Measurements from ENCODE around the gene EXPH5.

Gene EXPH5

DNA sequence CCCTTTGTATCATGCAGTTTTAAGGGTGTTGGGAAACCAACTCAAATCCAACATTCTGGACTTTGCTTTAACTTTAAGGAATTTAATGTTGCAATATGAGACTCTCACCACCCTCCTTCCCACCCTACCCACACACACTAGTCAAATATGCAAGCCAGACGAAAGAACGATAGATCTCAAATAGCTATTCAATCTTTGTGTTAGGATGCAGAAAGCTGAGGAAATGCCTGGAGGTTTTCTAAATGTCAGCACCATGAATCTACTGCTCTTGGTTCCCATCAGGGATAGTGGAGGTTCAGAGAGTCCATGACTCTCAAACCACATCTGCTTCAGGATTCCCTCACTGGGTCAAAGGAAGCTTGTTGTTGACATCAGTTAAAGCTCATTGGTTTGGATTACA, 33.7 kb downstream of the EXPH5 start:
- DNase-seq = no peak

- DNase-seq = no peak
Observed at GRCh38 chr11:108559340-108559739, 34.2 kb downstream of the EXPH5 start.

DNA sequence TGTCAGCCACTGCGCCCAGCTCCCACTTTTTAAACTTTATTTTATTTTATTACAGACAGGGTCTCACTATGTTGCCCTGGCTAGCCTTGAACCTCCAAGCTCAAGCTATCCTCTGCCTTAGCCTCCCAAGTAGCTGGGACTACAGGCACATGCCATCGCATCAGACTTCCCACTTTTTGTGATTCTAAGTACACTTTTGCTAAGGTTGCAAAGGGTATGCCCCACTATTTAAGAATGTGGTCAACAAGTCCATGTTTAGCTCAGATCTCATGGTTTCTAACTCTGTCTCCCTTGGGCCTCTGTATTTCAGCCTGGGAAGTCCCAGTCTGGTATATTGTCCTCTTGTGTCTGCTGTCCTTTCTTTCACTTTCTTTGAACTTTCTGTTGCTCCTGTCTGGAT, 35.3 kb downstream of the EXPH5 start:
- no peak for DNase-seq

GRCh38 chr11:108556019-108556418, 37.5 kb downstream of the EXPH5 start:
- DNase-seq = no peak

DNA sequence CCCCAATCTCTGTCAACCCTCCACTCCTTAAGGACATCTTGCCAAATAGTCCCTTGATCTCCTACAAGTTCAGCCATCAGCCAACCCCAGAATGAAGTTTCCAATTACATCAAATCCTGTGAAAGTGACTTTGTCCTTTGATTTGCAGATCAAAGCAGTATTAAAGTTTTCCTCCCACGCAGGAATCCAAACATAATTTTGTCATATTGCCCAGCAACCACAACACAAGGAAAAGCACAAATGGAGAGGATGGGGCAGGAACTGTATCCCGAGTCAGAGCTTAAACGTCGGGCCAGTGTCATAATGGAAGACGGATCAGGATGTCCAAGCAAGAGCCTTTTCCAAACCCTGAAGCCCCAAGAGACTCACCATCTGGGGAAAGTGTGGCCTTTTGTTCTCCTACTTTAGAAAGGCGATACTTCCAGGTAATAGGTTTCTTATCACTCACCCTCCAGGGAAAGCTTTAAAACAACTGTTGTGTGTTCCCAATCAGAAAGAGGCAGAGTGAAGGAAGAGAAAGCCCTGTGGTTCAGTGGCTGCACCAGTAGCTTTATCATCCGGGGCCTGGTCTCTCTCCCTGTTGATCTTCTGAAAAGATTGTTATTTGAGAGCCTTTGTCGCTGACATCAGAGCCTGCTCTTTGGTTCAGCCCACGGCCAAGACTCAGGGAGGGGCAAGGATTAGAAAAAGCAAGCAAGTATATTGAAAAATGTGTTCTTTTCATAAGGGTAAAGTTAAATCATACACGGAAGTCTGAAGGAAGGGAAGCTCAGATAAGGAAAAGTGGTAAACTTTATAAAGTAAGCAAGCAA, 41.7 kb downstream of the EXPH5 start:
- no peak for DNase-seq

- no peak for DNase-seq
Observed at GRCh38 chr11:108549319-108549885, 44.2 kb downstream of the EXPH5 start.

- no peak for DNase-seq
Observed at GRCh38 chr11:108545909-108546501, 47.6 kb downstream of the EXPH5 start.

DNA sequence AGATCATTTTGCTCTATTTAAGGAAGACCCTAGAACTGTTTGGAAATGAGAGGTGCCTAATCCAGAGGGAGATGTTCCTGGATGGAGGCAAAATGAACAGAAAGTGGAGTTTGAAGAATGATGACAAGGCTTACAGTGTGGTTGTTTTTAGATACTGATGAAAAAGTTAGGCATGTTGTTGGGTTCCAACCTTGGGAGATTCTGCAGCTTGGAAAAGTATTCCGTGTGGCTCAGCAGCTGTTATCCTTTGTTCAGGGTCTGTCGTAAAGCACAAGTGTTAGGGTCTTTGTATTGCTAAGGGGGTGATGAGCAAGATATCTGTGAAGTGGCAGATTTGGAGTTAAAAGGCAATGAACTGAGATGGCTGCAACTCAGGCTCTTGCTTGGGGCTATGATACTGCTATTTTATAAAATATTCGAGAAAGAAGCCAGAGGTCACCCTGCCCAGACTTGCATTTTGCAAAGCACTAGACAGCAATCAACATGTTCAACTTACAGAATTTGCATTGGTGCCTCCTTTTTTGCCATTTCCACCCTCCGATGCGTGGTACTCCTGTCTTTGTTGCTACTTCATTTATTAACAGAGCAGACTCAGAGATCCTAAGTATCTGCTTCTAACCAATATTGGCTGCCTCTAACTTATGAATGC, 50.1 kb downstream of the EXPH5 start:
- DNase-seq = no peak

- DNase-seq = no peak
Observed at GRCh38 chr11:108541531-108541930, 52.0 kb downstream of the EXPH5 start.

- no peak for DNase-seq
Observed at GRCh38 chr11:108538502-108538901, 55.1 kb downstream of the EXPH5 start.

DNA sequence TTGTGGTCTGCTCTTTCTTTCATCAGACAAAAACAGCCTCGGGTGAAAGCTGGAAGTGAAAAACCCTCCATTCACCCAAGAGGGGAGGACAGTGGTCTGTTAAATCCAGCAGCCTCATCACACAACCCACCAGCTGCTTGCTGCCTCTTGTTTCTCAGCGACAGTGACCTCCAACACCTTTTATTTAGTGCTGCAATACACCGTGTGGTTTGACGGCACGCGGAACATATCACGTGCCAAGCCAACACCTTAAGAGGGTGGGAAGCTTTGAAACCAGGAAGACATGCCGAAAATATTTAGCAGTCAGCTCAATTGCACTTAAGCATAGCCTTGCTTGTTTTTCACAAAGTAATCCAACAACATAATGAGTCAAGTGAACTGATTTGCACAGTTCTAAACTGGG, 55.5 kb downstream of the EXPH5 start:
- DNase-seq = no peak

DNA sequence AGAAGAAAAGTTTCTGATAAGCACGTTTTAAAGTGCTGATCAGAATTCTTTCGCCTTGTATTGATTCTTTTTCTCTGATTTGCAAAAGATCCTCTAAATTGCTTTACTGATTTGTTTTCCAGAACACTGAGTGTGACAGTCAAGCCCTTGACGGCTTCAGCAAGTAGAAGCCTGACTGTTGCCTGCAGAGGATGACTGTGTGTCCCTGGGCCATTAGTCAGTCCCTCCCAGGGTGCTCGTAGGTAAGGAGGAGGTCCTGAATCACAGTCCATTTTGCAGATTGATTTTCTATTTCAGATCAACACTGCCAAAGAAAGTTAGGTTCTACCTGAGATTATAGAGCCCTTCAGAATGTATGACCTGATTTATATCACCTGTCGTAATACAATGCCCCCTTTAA, 56.8 kb downstream of the EXPH5 start:
- no peak for DNase-seq

GRCh38 chr11:108535384-108535955, 58.1 kb downstream of the EXPH5 start:
- DNase-seq = no peak

GRCh38 chr11:108534274-108534882, 59.2 kb downstream of the EXPH5 start:
- no peak for DNase-seq

DNA sequence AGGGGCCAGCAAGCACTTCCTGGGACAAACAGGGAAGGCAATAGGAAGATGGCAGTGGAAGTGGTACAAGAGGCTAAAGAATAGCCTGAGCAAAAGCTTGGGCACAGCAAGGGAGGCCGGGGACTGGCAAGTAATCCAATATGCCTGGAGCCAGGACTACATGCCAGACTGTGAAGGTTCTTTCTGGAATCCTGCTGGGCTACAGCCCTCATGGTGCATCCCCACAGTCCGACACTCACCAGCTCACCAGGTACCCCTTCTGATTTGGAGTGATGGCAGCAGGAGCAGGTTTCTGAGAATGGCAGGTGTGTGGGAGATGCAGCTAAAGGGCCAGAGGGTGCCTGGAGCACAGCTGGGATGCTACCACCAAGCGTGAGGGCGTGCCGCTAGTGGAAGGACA, 63.1 kb downstream of the EXPH5 start:
- DNase-seq = no peak

DNA sequence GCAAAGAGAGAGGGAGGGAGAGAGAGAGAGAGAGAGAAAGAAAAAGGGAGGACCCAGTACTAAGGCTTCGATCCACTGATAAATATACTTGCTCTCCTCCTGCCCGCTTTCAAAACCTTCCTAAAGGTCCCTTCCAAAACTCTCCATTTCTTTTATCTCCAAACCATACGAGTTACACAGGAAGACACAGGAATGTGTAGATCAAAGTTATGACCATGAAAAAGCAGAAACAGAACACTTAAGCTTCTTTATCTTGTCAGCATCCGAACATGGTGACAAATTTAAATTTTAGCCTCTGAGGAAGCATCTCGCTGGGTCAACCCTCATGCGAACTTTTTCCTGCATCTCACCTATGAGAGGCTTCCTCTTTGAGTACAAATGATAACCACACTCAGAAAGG, 66.2 kb downstream of the EXPH5 start:
- no peak for DNase-seq

DNA sequence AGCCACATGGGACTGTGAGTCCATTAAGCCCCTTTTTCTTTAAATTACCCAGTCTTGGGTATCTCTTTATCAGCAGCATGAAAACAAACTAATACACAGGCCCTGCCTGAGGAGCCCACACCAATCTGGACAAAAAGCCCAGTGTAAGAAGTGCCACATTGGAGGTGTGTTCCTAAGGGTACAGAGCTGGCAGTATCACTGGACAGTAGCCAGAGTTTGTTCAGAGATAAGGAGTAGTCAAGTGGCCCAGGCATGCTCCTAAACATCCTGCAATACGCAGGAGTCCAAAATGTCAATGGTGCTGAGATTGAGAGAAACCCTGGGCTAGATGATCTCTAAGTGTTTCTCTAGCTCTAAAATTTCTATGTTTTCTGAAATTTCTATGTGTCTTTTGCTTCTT, 68.4 kb downstream of the EXPH5 start:
- DNase-seq = no peak

DNA sequence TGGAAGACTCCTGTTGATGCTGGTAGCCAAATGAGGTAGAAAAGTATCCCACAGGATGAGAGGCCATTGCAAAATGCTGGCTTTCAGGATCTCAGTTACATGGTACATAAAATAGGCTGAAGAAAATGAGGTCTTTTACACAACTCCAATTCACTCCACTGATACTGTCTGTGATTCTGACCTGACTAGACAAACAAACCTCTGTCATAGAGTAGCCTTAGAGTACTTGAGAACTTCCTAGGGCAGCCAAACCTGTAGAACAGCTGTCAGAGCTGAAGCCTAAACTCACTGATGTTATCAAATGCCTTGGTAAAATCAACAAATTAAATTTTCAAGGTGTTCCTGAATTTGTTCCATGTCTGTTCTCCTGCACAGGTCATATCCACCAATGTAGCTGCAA, 69.1 kb downstream of the EXPH5 start:
- DNase-seq = no peak

DNA sequence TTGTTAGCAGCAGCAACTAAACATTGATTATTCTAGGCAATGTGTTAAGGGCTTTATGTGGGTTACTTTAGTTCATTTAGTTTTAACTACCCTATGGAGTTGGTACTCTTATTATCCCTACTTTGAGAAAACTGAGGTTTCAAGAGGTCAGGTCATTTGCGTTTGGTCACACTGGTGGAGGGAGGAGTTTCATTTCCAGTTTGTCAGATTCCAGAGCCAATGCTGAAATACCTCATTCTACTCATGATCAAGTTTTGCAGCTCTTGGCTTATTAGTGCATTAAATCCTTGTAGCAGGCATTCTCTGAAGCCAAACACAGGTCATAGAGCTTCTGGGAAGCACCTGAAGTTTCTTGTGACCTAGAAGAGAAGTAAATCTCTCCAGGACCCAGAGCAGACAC, 71.2 kb downstream of the EXPH5 start:
- no peak for DNase-seq

GRCh38 chr11:108518581-108518980, 75.0 kb downstream of the EXPH5 start:
- DNase-seq = no peak

GRCh38 chr11:108516125-108516524, 77.4 kb downstream of the EXPH5 start:
- no peak for DNase-seq

GRCh38 chr11:108512708-108513107, 80.9 kb downstream of the EXPH5 start:
- no peak for DNase-seq

GRCh38 chr11:108511851-108512474, 81.6 kb downstream of the EXPH5 start:
- DNase-seq = no peak

All from stimulated activated CD4-positive, alpha-beta T cell treated with anti-CD3 and anti-CD28 coated beads, Interleukin-15, amount 100 ng/mL, for 24 hours (primary cell).